ENCODE results near the gene STK32A.

Gene STK32A

DNA sequence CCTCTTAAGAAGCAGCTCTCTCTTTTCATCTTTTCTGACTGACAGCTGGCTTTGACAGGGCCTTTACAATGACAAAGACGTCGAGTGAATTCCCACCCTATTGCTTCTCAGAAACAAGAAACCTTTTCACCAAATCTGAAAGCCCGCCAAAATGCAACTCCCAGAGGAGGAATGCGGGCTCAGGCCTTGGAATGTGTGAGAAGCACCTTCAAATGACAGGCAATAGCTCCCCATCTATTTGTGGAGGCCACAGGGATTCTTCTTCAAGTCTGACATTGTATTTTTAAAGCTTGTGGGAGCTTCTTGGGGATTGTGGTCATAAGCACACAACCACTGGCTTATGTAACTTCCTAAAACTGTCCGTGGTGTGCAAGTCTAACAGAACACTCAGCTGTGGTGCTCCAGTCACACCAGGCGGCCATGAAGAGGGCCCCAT lies 202.4 kb downstream of the STK32A start:
- Histone ChIP-seq H3K79me2 (ENCODE audit: insufficient read depth, low read length) (no peaks in the 10 kb centered on the region), H3K4me3 (ENCODE audit: low read depth in 1 of 2, low read length in 2 of 2) (no peak overlapping the region), H3K27me3 (ENCODE audit: insufficient read depth, low read length, poor library complexity) (no peaks in the 10 kb centered on the region), H3K9me3 (ENCODE audit: insufficient read depth, low read length, severe bottlenecking) (no peaks in the 10 kb centered on the region), H3K9ac (ENCODE audit: low read depth, low read length) (no peak overlapping the region), H2AFZ (ENCODE audit: low read depth, low read length) (no peak overlapping the region), H3K4me1 (ENCODE audit: insufficient read depth, low read length) (no peaks in the 10 kb centered on the region), H3K4me2 (ENCODE audit: insufficient read depth, low read length) (no peak overlapping the region), H4K20me1 (ENCODE audit: insufficient read depth, low read length) (no peaks in the 10 kb centered on the region), H3K36me3 (ENCODE audit: insufficient read depth, low read length) (no peaks in the 10 kb centered on the region), H3K27ac (ENCODE audit: low read length) (no peak overlapping the region)
- no peak for DNase-seq
- no peak for ATAC-seq (ENCODE audit: insufficient read depth, low read depth)
- TF ChIP-seq, protein P1, sequence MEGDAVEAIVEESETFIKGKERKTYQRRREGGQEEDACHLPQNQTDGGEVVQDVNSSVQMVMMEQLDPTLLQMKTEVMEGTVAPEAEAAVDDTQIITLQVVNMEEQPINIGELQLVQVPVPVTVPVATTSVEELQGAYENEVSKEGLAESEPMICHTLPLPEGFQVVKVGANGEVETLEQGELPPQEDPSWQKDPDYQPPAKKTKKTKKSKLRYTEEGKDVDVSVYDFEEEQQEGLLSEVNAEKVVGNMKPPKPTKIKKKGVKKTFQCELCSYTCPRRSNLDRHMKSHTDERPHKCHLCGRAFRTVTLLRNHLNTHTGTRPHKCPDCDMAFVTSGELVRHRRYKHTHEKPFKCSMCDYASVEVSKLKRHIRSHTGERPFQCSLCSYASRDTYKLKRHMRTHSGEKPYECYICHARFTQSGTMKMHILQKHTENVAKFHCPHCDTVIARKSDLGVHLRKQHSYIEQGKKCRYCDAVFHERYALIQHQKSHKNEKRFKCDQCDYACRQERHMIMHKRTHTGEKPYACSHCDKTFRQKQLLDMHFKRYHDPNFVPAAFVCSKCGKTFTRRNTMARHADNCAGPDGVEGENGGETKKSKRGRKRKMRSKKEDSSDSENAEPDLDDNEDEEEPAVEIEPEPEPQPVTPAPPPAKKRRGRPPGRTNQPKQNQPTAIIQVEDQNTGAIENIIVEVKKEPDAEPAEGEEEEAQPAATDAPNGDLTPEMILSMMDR (IDR thresholded peaks at IDR 0.05; ENCODE audit: borderline replicate concordance, extremely low read depth, low read length, poor library complexity, severe bottlenecking), result no peak
- no peak for TF ChIP-seq EZH2 (IDR thresholded peaks at IDR 0.05; ENCODE audit: borderline replicate concordance, low read depth, low read length, severe bottlenecking)

Measured in DND-41 (cell line).